SIG-M5 (cell line): ENCODE data around the gene ENPP6.
"Not testable (repeated sequence)": the region's sequence is repeated elsewhere in the genome, so short reads cannot be mapped to it uniquely, and the experiment has no call there.

Experiments used
- DNase-seq: peaks from one replicate; lab custom pipeline; 2025; lab: John Stamatoyannopoulos, UW

The ENPP6 gene

GRCh38 chr4:184059099-184059498, 158.6 kb downstream of the ENPP6 start:
- DNase-seq, result no peak

GRCh38 chr4:184058026-184058425, 159.6 kb downstream of the ENPP6 start:
- DNase-seq, result no peak

- DNase-seq, result no peak
Observed at GRCh38 chr4:184056877-184057276, 160.8 kb downstream of the ENPP6 start.

GRCh38 chr4:184053434-184053833, 164.2 kb downstream of the ENPP6 start:
- no peak for DNase-seq

GRCh38 chr4:184052616-184053015, 165.1 kb downstream of the ENPP6 start:
- DNase-seq, result no peak

GRCh38 chr4:184051262-184051661, 166.4 kb downstream of the ENPP6 start:
- DNase-seq, result not testable (repeated sequence)

- DNase-seq, result no peak
Observed at GRCh38 chr4:184046148-184046547, 171.5 kb downstream of the ENPP6 start.

- DNase-seq, result no peak
Observed at GRCh38 chr4:184041156-184041555, 176.5 kb downstream of the ENPP6 start.

GRCh38 chr4:184039963-184040383, 177.7 kb downstream of the ENPP6 start:
- no peak for DNase-seq
